Mucosa of descending colon (tissue), 3 donors: ENCODE measurements around the gene CP. TPM values are rescaled to one million over a fixed set of nuclear protein-coding genes. Genes with fewer than 3 reads are reported as not detected.
A peak's percentile ranks its signal among the peaks of the same experiment; 100 is the strongest.

Experiments used
- ATAC-seq: fragments of 200-7000 bp; cut with Tn5 transposase; one replicate; pipeline ENCODE4 v1.9.1; 2020; ENCODE audit warnings: mild to moderate bottlenecking, moderate library complexity
- DNase-seq, 3 donors: peaks; one replicate each; pipeline ENCODE4 v3.0.0-alpha.2; 2020
- H3K36me3 ChIP-seq: fragments of 200-600 bp; one replicate; pipeline ENCODE4 v1.8.0; 2021; ENCODE audit warnings: low read depth, mild to moderate bottlenecking
- H3K4me1 ChIP-seq: fragments of 200-600 bp; one replicate; pipeline ENCODE4 v1.8.0; 2021; ENCODE audit warnings: low read depth, mild to moderate bottlenecking
- H3K4me3 ChIP-seq: fragments of 200-600 bp; one replicate; pipeline ENCODE4 v1.8.0; 2021; ENCODE audit warnings: mild to moderate bottlenecking
- H3K9me3 ChIP-seq: fragments of 200-600 bp; one replicate; pipeline ENCODE4 v1.8.0; 2021; ENCODE audit warnings: mild to moderate bottlenecking
- intact Hi-C, 2 donors: fragments of 100-400 bp; cut with DNase I in 1 of 2; cut with micrococcal nuclease in 1 of 2; formaldehyde crosslinking; loops; one replicate each; pipeline versions ENCODE4 v1.11.0 to v1.11.1; 2022; cut with DNase I, micrococcal nuclease
- total RNA-seq, 3 donors: library from RNA; stranded (reverse); fragmentation: NEBNext Ultra II Directional in 2 of 3; extraction: Animal tissue kit (Norgen Biotek cat#: 25700) in 2 of 3; gene quantifications; one replicate each; pipeline versions ENCODE4 v1.2.1 to v1.2.4, GENCODE V29; 2021 to 2023
- TF ChIP-seq, protein P1 (sequence below): fragments of 200-600 bp; IDR thresholded peaks from one replicate; pipeline ENCODE4 v1.8.0; 2022; ENCODE audit warnings: antibody characterized with exemption, mild to moderate bottlenecking
- donor health status: DM: no; HTN: no; CAD: no; lungs with moderate emphysema.
- donor health status: DM: no; HTN: no; CAD: no.
- donor health status: DM: no; HTN: yes; CAD: no.

Gene CP
- total RNA-seq, 3 donors from 2014 or later = 5.7 to 13.4 (median 11.6) TPM

DNA sequence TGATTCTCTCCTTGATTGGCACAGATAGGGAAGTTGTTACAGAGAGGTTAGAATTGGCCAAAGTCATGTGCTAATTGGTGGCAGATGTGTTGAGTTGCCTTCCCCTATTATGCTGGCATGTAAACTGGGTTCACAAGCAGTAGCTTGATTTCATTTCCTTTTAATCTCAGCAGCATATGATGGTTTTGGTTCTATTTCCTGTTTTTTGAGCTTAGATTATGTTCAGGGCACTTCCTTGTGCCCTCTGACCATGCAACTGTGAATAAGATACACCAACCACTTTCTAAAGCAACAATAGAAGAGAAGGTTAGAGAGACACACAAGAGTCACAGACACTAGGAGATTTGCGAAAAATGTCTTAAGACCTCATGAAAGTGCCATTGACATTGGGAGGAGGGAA is 75.7 kb downstream of the CP start:
- intact Hi-C loops = no loop called here
- TF ChIP-seq, protein P1, sequence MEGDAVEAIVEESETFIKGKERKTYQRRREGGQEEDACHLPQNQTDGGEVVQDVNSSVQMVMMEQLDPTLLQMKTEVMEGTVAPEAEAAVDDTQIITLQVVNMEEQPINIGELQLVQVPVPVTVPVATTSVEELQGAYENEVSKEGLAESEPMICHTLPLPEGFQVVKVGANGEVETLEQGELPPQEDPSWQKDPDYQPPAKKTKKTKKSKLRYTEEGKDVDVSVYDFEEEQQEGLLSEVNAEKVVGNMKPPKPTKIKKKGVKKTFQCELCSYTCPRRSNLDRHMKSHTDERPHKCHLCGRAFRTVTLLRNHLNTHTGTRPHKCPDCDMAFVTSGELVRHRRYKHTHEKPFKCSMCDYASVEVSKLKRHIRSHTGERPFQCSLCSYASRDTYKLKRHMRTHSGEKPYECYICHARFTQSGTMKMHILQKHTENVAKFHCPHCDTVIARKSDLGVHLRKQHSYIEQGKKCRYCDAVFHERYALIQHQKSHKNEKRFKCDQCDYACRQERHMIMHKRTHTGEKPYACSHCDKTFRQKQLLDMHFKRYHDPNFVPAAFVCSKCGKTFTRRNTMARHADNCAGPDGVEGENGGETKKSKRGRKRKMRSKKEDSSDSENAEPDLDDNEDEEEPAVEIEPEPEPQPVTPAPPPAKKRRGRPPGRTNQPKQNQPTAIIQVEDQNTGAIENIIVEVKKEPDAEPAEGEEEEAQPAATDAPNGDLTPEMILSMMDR = no peak
- DNase-seq = no peak

DNA sequence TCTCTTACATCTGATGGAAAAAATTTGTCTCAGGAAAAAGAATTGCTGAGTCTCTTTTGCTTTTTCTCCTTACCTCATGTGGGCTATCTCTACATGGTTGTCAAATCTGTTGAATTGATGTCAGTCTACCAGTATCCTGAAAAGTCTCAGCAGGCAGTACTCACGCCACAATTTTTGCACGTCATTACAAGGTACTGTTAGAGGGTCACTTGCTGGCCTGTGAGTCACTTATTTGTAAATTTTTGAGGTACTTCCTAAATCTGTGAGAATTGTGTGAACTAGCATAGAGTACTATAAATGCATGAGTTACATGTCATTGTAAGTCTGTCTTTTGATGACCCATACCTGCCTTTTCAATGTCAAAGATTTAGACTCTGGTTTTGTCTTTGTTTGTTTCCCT is 76.3 kb downstream of the CP start:
- peak; percentile 31 for ATAC-seq
- no peaks in the 10 kb centered on the region for H3K36me3 ChIP-seq

More for the DNA sequence above, 75.7 kb downstream of the CP start:
- peak; percentile 82 for ATAC-seq
- Histone ChIP-seq H3K4me1 (no peaks in the 10 kb centered on the region), H3K4me3 (no peak overlapping the region), H3K36me3 (no peaks in the 10 kb centered on the region), H3K9me3 (no peaks in the 10 kb centered on the region)

DNA sequence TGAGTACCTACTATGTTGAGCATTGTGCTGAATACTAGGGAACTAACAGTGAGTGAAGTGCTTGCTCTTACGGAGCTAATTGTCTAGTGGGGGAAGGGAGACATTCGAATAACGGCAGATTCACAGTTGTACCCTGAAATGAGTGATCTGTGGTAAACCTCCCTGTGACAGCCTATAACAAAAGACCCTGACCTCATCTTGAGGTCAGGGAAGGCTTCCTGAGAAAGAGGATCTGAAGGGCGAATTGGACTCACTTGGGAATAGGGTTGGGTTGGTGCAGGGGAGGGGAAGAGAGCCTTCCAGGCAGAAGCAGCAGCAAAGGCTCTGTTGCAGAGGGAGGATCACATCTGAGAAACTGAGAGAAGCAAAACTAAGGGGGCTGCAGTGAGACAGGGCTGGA is 78.9 kb downstream of the CP start:
- Histone ChIP-seq H3K36me3 (no peaks in the 10 kb centered on the region), H3K4me3 (no peak overlapping the region), H3K4me1 (no peaks in the 10 kb centered on the region), H3K9me3 (no peaks in the 10 kb centered on the region)
- intact Hi-C loops = no loop called here
- ATAC-seq = no peak
- no peak for DNase-seq
- TF ChIP-seq, protein P1 = no peak

More for the DNA sequence above, 76.3 kb downstream of the CP start:
- TF ChIP-seq, protein P1 = no peak
- intact Hi-C loops = no loop called here
- Histone ChIP-seq H3K9me3 (no peaks in the 10 kb centered on the region), H3K4me1 (no peaks in the 10 kb centered on the region), H3K4me3 (no peak overlapping the region)
- no peak for DNase-seq

DNA sequence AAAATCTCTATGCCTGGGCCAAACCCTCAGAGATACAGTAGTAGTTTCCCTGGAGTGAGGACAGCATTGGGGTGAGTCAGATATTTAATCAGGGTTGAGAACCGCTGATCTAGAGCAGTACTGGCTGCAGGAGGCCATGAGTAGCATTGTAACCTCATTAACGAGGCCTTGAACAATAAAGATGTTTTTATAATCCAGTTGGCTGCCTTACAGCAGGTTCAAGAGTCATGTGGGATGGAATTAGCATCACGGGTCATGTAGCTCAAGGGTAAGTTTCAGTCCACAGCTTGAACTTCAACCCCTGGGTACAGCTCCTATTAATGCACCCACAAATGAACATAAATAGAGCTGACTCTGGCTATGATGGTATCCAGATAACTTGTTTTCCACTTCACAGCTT is 87.1 kb downstream of the CP start:
- no peaks in the 10 kb centered on the region for H3K9me3 ChIP-seq
- peaks cover 16% of the 10 kb centered on the region for H3K4me1 ChIP-seq
- TF ChIP-seq, protein P1 = no peak
- DNase-seq (peak in 1 of 3 donors; percentile 38), ATAC-seq (peak; percentile 65)
- H3K4me3 ChIP-seq = no peak overlapping the region
- intact Hi-C loops = no loop called here
- H3K36me3 ChIP-seq = no peaks in the 10 kb centered on the region

DNA sequence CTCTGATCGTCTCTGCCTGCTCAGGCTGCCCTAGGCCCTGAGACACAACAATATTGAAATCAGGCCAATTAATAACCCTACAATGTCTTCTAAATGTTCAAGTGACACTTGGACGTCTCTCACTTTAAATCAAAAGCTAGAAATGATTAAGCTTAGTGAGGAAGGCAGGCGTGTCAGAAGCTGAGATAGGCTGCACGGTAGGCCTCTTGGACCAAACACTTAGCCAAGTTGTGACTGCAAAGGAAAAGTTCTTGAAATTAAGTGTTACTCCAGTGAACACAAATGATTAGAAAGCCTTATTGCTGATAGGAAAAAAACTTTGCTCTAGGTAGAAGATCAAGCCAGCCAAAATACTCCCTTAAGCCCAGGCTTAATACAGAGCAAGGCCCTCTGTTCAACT is 90.0 kb downstream of the CP start:
- Histone ChIP-seq H3K4me3 (no peak overlapping the region), H3K36me3 (no peaks in the 10 kb centered on the region), H3K9me3 (no peaks in the 10 kb centered on the region), H3K4me1 (peaks cover 20% of the 10 kb centered on the region)
- TF ChIP-seq, protein P1 = no peak
- intact Hi-C loops = no loop called here
- no peak for ATAC-seq
- DNase-seq = no peak
